Liver (tissue), 9 donors: ENCODE results near the gene TMEM129. TPM values are rescaled to one million over a fixed set of nuclear protein-coding genes. Genes with fewer than 3 reads are reported as not detected.

ENCODE experiments used
- DNase-seq: peaks from one replicate; pipeline ENCODE4 v3.0.0-alpha.2; 2017; ENCODE audit warnings: low spot score
- H3K27ac ChIP-seq, 2 donors: one replicate each; pipeline ENCODE4 v1.7.0; 2013; ENCODE audit warnings: inconsistent platforms in 2 of 2, low read length in 2 of 2, control low read depth in 1 of 2, low read depth in 1 of 2, mild to moderate bottlenecking in 1 of 2
- H3K27me3 ChIP-seq, 4 donors: one replicate each; pipeline versions ENCODE4 v1.6.1 to v1.7.0; 2013; ENCODE audit warnings: low read length in 3 of 4, inconsistent platforms in 1 of 4, mild to moderate bottlenecking in 1 of 4, moderate library complexity in 1 of 4; ENCODE audit not compliant: control insufficient read depth in 4 of 4, insufficient read depth in 4 of 4
- H3K36me3 ChIP-seq, 4 donors: one replicate each; pipeline versions ENCODE4 v1.6.1 to v1.7.0; 2013; ENCODE audit warnings: low read length in 3 of 4, mild to moderate bottlenecking in 3 of 4, low read depth in 1 of 4, moderate library complexity in 1 of 4; ENCODE audit not compliant: control insufficient read depth in 4 of 4, insufficient read depth in 3 of 4
- H3K4me1 ChIP-seq, 4 donors: one replicate each; pipeline versions ENCODE4 v1.6.1 to v1.7.0; 2013; ENCODE audit warnings: low read length in 3 of 4, mild to moderate bottlenecking in 3 of 4, moderate library complexity in 1 of 4; ENCODE audit not compliant: control insufficient read depth in 4 of 4, insufficient read depth in 4 of 4
- H3K4me3 ChIP-seq, 3 donors: one replicate each; pipeline versions ENCODE4 v1.6.1 to v1.7.0; 2013; ENCODE audit warnings: low read length in 3 of 3, control low read depth in 1 of 3, low read depth in 1 of 3, mild to moderate bottlenecking in 1 of 3
- H3K9ac ChIP-seq, 2 donors: one replicate each; pipeline ENCODE4 v1.7.0; 2013; ENCODE audit warnings: low read length in 2 of 2, mild to moderate bottlenecking in 2 of 2, moderate library complexity in 2 of 2, control low read depth in 1 of 2, low read depth in 1 of 2
- H3K9me3 ChIP-seq, 4 donors: one replicate each; pipeline versions ENCODE4 v1.6.1 to v1.7.0; 2013; ENCODE audit warnings: low read length in 3 of 4; ENCODE audit not compliant: control insufficient read depth in 4 of 4
- CTCF ChIP-seq: fragments of 150-350 bp; IDR thresholded peaks from 2 replicates; pipeline ENCODE4 v1.5.1; 2017; ENCODE audit warnings: improper control_type of control experiment, low read depth, low read length; ENCODE audit not compliant: missing input control
- EGR1 ChIP-seq, 2 donors: IDR thresholded peaks; 2 replicates each; pipeline ENCODE4 v1.6.1; 2016 to 2018; ENCODE audit warnings: antibody characterized with exemption in 2 of 2, low read depth in 2 of 2
- FOXA1 ChIP-seq: IDR thresholded peaks from 2 replicates; pipeline ENCODE4 v1.6.1; 2016; ENCODE audit warnings: antibody characterized with exemption
- FOXA2 ChIP-seq: IDR thresholded peaks from 2 replicates; pipeline ENCODE4 v1.6.1; 2016; ENCODE audit warnings: antibody characterized with exemption
- GABPA ChIP-seq, 2 donors: IDR thresholded peaks in 1 of 2; conservative IDR thresholded peaks in 1 of 2; 2 replicates each; pipeline ENCODE4 v1.6.1; 2016; ENCODE audit warnings: antibody characterized with exemption in 2 of 2, mild to moderate bottlenecking in 1 of 2, moderate library complexity in 1 of 2
- HNF4A ChIP-seq, 2 donors: conservative IDR thresholded peaks; 2 replicates each; pipeline ENCODE4 v1.6.1; 2016; ENCODE audit warnings: antibody characterized with exemption in 2 of 2, mild to moderate bottlenecking in 2 of 2
- HNF4G ChIP-seq: IDR thresholded peaks from 2 replicates; pipeline ENCODE4 v1.6.1; 2016; ENCODE audit warnings: antibody characterized with exemption
- JUND ChIP-seq, 2 donors: IDR thresholded peaks; 2 replicates each; pipeline ENCODE4 v1.6.1; 2016; ENCODE audit warnings: antibody characterized with exemption in 2 of 2
- MAX ChIP-seq: IDR thresholded peaks from 2 replicates; pipeline ENCODE4 v1.6.1; 2016; ENCODE audit warnings: antibody characterized with exemption
- NR2F2 ChIP-seq: IDR thresholded peaks from 2 replicates; pipeline ENCODE4 v1.6.1; 2016; ENCODE audit warnings: antibody characterized with exemption
- RAD21 ChIP-seq, 2 donors: IDR thresholded peaks; 2 replicates each; pipeline ENCODE4 v1.6.1; 2016; ENCODE audit warnings: antibody characterized with exemption in 2 of 2, mild to moderate bottlenecking in 2 of 2
- REST ChIP-seq: IDR thresholded peaks from 2 replicates; pipeline ENCODE4 v1.6.1; 2016; ENCODE audit warnings: antibody characterized with exemption, mild to moderate bottlenecking
- RXRA ChIP-seq, 2 donors: IDR thresholded peaks; 2 replicates each; pipeline ENCODE4 v1.6.1; 2017 to 2018; ENCODE audit warnings: antibody characterized with exemption in 2 of 2, mild to moderate bottlenecking in 1 of 2
- SP1 ChIP-seq: IDR thresholded peaks from 2 replicates; pipeline ENCODE4 v1.6.1; 2018; ENCODE audit warnings: antibody characterized with exemption, mild to moderate bottlenecking
- TAF1 ChIP-seq: conservative IDR thresholded peaks from 2 replicates; pipeline ENCODE4 v1.6.1; 2016; ENCODE audit warnings: antibody characterized with exemption, mild to moderate bottlenecking
- YY1 ChIP-seq: IDR thresholded peaks from 2 replicates; pipeline ENCODE4 v1.6.1; 2016; ENCODE audit warnings: antibody characterized with exemption, mild to moderate bottlenecking
- ZBTB33 ChIP-seq: IDR thresholded peaks from 2 replicates; pipeline ENCODE4 v1.6.1; 2016; ENCODE audit warnings: antibody characterized with exemption
- WGBS: extraction: QIAGEN DNeasy Blood & Tissue Kit; methylation state at CpG from one replicate; pipeline ENCODE4 v1.1.7; 2013; 5-methylcytosine and 5-hydroxymethylcytosine counted together
- polyA plus RNA-seq, 2 donors: library from polyadenylated mRNA; stranded (reverse) in 1 of 2; unstranded in 1 of 2; fragments of 200-250 nt in 1 of 2; fragments of >200 nt in 1 of 2; fragmentation: Nextera tagmentation in 1 of 2; extraction: Ambion mirVana in 1 of 2; gene quantifications; one replicate each; pipeline versions ENCODE4 v1.2.1 to v1.2.3, GENCODE V29; 2013 to 2015
- total RNA-seq, 2 donors: library from RNA; depleted of rRNA; stranded (reverse); fragments of >200 nt; gene quantifications; one replicate each; pipeline ENCODE4 v1.2.3, GENCODE V29; 2014
- TF ChIP-seq, protein P1 (sequence below): IDR thresholded peaks from 2 replicates; pipeline ENCODE4 v1.6.1; 2016; ENCODE audit warnings: antibody characterized with exemption
- donor health status: healthy.
- donor health status: healthy.
- donor health status: healthy.
- donor health status: healthy.
- donor health status: healthy.

The TMEM129 gene
- total RNA-seq (10 to 100 TPM; 15.9 to 37.0 TPM), polyA plus RNA-seq (10 to 100 TPM; 12.2 to 27.7 TPM)

DNA sequence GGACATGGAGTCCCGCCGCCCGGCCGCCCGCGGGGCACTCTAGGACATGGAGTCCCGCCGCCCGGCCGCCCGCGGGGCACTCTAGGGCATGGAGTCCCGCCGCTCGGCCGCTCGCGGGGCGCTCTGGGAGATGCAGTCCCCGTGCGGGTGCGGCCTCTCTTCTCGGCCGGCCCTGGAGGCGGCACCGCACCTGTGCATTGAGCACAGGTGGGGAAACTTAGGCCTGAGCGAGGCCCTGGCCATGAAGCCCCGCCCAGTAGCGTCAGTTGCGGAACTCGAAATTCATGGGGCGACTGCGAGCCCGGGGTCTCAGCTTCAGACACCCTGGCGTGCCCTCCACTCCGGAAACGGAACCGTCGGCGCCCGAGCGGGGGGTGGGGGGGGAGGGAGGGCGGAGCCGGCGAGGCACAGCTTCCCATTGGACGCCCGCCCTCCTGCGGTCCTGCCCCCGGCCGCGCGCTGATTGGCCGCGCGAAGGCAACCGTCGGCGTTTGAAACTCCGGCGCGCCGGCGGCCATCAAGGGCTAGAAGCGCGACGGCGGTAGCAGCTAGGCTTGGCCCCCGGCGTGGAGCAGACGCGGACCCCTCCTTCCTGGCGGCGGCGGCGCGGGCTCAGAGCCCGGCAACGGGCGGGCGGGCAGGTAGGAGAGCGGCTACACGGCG, at the start of gene TMEM129, which contains the start of gene TACC3:
TMEM129 (minus strand) TSS at position 321 of the 663 bp plus-strand sequence. CDS start 486 bp downstream, outside the sequence.
TACC3 (plus strand) TSS at position 519 of the 663 bp plus-strand sequence. CDS start 1,901 bp downstream, outside the sequence.
- Histone ChIP-seq H3K27ac (peak within 1 kb of the TSS; percentile 91 to 93), H3K27me3 (no peaks in the 10 kb centered on the region), H3K4me1 (peaks cover 18 to 56% (median 36%) of the 10 kb centered on the region in 4 donors), H3K36me3 (peaks cover 0 to 2% (median 0%) of the 10 kb centered on the region in 4 donors), H3K4me3 (peak within 1 kb of the TSS; percentile 59 to 92 (median 87)), H3K9ac (peak within 1 kb of the TSS; percentile 21 to 57), H3K9me3 (no peaks in the 10 kb centered on the region)
- WGBS, result under 1% methylated on average over 79 of the region's 83 CpGs
- no peak for TF ChIP-seq FOXA1
- TF ChIP-seq HNF4A (conservative IDR thresholded peaks at IDR 0.05), result peak in 1 of 2 donors; percentile 17
- TF ChIP-seq FOXA2, result no peak
- no peak for TF ChIP-seq NR2F2
- TF ChIP-seq GABPA (IDR thresholded peaks at IDR 0.05 in 1 of 2, conservative IDR thresholded peaks at IDR 0.05 in 1 of 2), result peak; percentile 59 to 86
- TF ChIP-seq ZBTB33, result no peak
- peak; percentile 43 to 56 for TF ChIP-seq RXRA (IDR thresholded peaks at IDR 0.05)
- TF ChIP-seq REST, result peak; percentile 78
- TF ChIP-seq CTCF, result peak; percentile 7
- TF ChIP-seq JUND (IDR thresholded peaks at IDR 0.05), result no peak
- no peak for TF ChIP-seq MAX
- peak; percentile 69 for TF ChIP-seq YY1
- TF ChIP-seq EGR1 (IDR thresholded peaks at IDR 0.05; ENCODE audit: low read depth in 2 of 2), result no peak
- TF ChIP-seq, protein P1, sequence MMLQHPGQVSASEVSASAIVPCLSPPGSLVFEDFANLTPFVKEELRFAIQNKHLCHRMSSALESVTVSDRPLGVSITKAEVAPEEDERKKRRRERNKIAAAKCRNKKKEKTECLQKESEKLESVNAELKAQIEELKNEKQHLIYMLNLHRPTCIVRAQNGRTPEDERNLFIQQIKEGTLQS, result no peak
- no peak for TF ChIP-seq TAF1
- TF ChIP-seq RAD21 (IDR thresholded peaks at IDR 0.05), result no peak
- TF ChIP-seq HNF4G, result no peak
- TF ChIP-seq SP1, result peak; percentile 70
- DNase-seq, result peak; percentile 97
